GM08714 (cell line): ENCODE data around the gene SMPDL3A.

Experiments used
- H3K4me3 ChIP-seq: fragments of 200-500 bp; sonication (Bioruptor generic); 2 replicates; pipeline ENCODE4 v1.5.1; 2014; ENCODE audit warnings: mild to moderate bottlenecking, low read length, inconsistent platforms
- ZNF274 ChIP-seq: IDR thresholded peaks from 2 replicates; pipeline ENCODE4 v1.6.1; 2012; ENCODE audit warnings: mild to moderate bottlenecking, low read depth, low read length

The SMPDL3A gene

DNA sequence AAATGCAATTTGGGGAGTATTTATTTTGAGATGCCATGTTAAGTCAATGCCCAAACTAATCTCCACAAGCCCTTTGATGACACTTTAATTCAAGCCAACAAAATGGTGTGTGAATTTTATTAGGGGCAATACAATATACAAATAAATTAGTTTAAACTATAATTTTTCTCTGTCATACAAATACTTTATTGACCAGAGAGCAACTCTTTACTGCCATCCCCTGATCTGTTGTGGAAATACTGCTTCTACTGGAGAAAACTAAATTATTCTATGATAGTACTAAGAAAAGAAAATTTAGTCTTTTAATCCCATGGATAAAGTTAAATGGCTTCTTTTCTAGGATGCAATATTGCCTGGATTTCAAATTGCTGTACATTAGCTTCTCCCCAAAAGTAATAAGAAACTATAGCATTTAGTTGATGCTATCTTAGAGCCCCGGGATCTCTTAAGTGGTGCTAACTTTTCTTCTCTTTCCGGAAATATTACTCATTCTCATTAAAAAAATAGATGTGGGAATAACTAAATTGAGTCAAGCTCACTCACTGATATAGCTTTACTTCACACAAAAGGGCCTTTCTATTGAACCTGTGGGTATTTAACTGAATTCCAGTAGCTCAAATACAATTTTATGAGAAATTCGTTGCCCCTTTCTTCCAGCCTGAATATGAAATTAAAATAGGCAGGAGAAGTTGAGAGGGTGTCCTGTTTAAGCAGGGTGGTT lies 49.2 kb downstream of the SMPDL3A start:
- no peak overlapping the region for H3K4me3 ChIP-seq
- no peak for TF ChIP-seq ZNF274

DNA sequence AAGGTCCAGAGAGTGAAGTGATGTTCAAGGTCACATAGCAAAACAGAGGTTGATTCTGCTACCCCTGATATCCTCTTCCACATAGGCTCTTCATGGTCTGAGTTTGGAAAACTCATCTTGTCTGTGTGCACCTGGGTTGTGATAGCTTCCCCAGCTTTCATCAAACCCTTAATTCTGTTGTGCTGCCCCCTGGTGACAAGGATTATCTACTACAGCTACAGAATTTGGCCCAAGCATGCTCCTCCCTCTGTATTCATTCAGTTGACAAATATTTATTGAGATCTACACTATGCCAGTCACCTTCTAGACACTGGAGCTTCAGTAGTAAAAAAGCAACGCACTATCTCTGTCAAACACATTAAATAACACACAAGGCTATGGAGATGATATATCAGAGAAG lies 50.4 kb downstream of the SMPDL3A start:
- no peak overlapping the region for H3K4me3 ChIP-seq
- no peak for TF ChIP-seq ZNF274

DNA sequence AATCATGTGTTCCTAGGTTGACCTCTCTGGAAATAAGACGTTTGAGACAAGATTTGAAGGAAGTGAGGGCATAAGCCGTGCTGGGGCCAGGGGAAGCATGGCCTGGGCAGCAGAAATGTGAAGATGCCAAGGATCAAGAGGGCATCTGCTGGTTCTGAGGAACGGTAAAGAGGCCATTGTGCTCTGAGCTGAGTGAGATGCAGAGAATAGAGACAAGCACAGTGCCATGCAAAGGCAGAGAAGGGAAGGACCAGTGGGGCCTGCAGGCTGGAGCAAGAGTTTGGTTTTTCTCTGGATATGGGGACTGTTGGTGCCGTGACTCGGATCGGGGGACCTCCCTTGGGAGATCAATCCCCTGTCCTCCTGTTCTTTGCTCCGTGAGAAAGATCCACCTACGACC lies 50.8 kb downstream of the SMPDL3A start:
- TF ChIP-seq ZNF274, result no peak
- no peak overlapping the region for H3K4me3 ChIP-seq

DNA sequence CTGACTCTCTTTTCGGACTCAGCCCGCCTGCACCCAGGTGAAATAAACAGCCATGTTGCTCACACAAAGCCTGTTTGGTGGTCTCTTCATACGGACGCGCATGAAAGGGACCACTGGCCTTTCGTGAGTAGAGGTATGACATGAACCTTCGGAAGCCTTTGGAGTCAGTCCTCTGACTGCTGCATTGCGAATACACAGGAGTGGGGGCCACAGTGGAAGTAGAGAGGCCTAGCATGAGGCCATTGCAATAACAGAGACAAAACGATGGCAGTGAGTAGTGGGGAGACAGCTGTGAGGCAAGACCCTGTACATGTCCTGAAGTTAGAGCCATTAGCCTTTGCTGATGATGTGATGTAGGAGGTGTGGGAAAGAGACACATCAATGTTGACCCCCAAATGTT lies 56.4 kb downstream of the SMPDL3A start:
- TF ChIP-seq ZNF274, result no peak
- H3K4me3 ChIP-seq, result no peak overlapping the region

DNA sequence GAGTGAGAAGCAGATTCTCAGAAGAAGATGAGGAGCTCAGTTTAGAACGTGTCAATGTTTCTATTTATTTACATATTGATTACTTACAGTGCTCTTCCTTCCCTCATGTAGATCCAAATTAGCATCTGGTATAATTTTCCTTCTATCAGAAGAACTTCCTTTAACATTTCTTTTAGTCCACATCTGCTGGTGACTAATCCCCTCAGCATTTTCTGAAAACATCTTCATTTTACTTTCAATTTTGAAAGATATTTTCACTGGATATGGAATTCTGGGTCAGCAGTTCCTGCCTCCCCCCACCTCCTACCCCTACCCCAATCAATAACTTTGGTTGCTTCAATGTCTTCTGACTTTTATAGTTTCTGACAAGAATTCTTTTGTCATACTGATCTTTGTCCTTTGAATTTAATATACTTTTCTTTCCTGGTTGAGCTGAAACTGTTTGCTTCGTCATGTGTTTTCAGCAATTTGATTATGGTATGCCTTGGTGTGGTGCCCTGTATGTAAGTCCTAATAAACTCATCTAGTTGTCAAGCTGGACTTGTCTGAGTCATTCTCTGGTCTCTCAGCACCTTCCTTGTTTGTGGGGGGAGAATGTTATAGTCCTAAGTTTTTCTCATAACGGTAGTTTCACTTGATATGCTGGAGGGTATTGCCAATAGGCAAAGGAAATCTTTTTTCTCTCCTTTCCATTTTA lies 57.0 kb downstream of the SMPDL3A start:
- no peak overlapping the region for H3K4me3 ChIP-seq
- no peak for TF ChIP-seq ZNF274

DNA sequence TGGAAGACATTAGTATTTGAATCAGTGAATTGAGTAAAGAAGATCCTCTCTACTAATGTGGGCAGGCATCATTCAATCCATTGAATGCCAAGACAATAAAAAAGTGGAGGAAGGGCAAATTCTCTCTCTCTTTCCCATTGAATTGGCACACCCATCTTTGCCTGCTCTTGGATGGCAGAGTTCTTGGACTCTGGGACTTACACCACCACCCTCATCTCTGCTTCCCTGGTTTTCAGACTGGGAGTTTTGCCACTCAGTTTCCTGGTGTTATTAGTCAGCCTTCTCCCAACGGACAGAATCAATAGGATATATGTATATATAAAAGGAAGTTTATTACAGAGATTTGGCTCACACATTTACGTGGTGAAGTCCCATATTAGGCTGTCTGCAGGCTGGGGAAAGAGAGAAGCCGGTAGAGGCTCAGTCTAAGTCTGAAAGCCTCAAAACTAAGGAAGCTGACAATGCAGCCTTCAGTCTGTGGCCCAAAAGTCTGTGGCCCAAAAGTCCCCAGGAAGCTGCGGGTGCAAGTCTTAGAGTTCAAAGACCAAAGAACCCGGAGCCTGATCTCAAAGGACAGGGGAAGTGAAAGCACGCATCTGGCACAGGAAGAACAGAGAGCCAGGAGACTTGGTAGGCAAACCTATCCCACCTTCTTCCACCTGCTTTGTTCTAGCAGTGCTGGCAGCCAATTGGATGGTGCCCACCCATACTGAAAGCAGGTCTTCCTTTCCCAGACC lies 64.4 kb downstream of the SMPDL3A start:
- no peak overlapping the region for H3K4me3 ChIP-seq
- no peak for TF ChIP-seq ZNF274
